Activated T-cell treated with anti-CD3 and anti-CD28 coated beads for 48 hours (primary cell): ENCODE measurements around the gene ACKR3.

Source experiments
- DNase-seq: peaks from one replicate; pipeline ENCODE4 v3.0.0-alpha.2; 2020; ENCODE audit warnings: low read depth

The ACKR3 gene

DNA sequence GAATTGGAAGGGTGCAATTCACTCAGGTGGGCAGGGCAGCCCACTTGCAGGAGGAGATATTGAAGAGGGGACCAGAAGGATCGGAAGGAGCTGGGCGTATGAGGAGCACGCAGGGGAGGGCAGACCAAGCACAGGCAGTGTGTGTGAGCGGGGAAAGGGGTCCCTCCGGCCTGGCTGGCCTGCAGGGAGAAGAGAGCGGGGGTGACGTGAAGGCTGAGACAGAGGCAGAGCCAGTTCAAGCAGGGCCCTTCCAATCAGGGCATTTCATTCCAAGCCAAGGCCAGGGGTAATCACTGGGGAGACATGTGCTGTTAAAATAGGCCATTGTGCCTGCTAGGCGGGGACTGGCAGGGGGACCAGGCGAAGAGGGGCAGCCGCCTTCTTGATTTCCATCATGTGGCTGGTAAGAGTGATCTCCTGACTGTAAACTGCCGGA lies 62.2 kb downstream of the ACKR3 start:
- DNase-seq, result no peak
